ENCODE results near the gene EIF6. TPM values are rescaled to one million over a fixed set of nuclear protein-coding genes. Genes with fewer than 3 reads are reported as not detected.
"Not testable (repeated sequence)": the region's sequence is repeated elsewhere in the genome, so short reads cannot be mapped to it uniquely, and the experiment has no call there.

The EIF6 gene
- total RNA-seq, 3 donors from 2014 or later (not counting 1 experiment from before 2014, with no cell fraction given), result 73.9 to 81.4 (median 79.0) TPM

- no peaks in the 10 kb centered on the region for H3K36me3 ChIP-seq (ENCODE audit: control insufficient read depth, insufficient read depth, low read length)
- no peaks in the 10 kb centered on the region for H3K27me3 ChIP-seq (ENCODE audit: control insufficient read depth, insufficient read depth, low read length)
- peak overlapping the region; percentile 76 to 94 for H3K27ac Mint-ChIP-seq
- H3K27me3 Mint-ChIP-seq (ENCODE audit: low read depth in 2 of 2), result no peaks in the 10 kb centered on the region
- intact Hi-C loops (cut with micrococcal nuclease), result loop anchor here (10.0 kb wide), 1 partner anchor 362 kb away; the partner anchor contains the start of gene SPAG4
- ATAC-seq (no peak), DNase-seq (peak in 1 of 2 donors; percentile 45)
- H3K27ac ChIP-seq (ENCODE audit: low read length), result peak overlapping the region; percentile 89
- H3K4me1 ChIP-seq (ENCODE audit: control insufficient read depth, insufficient read depth, low read length), result peaks cover 38% of the 10 kb centered on the region
- 66% methylated on average over 3 of the region's 3 CpGs for WGBS (ENCODE audit: insufficient coverage)
- peaks cover 24% of the 10 kb centered on the region in 2 donors for H3K4me1 Mint-ChIP-seq
- no peaks in the 10 kb centered on the region for H3K36me3 Mint-ChIP-seq
- no peak overlapping the region for H3K4me3 ChIP-seq (ENCODE audit: low read length)
- peak overlapping the region; percentile 13 for H3K4me3 Mint-ChIP-seq
- no peaks in the 10 kb centered on the region for H3K9me3 Mint-ChIP-seq
- TF ChIP-seq, protein P1, sequence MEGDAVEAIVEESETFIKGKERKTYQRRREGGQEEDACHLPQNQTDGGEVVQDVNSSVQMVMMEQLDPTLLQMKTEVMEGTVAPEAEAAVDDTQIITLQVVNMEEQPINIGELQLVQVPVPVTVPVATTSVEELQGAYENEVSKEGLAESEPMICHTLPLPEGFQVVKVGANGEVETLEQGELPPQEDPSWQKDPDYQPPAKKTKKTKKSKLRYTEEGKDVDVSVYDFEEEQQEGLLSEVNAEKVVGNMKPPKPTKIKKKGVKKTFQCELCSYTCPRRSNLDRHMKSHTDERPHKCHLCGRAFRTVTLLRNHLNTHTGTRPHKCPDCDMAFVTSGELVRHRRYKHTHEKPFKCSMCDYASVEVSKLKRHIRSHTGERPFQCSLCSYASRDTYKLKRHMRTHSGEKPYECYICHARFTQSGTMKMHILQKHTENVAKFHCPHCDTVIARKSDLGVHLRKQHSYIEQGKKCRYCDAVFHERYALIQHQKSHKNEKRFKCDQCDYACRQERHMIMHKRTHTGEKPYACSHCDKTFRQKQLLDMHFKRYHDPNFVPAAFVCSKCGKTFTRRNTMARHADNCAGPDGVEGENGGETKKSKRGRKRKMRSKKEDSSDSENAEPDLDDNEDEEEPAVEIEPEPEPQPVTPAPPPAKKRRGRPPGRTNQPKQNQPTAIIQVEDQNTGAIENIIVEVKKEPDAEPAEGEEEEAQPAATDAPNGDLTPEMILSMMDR (IDR thresholded peaks at IDR 0.05), result no peak
- H3K9me3 ChIP-seq (ENCODE audit: control insufficient read depth, insufficient read depth, low read length), result no peaks in the 10 kb centered on the region
Measured at GRCh38 chr20:35253010-35253409, 31.6 kb downstream of the EIF6 start.

DNA sequence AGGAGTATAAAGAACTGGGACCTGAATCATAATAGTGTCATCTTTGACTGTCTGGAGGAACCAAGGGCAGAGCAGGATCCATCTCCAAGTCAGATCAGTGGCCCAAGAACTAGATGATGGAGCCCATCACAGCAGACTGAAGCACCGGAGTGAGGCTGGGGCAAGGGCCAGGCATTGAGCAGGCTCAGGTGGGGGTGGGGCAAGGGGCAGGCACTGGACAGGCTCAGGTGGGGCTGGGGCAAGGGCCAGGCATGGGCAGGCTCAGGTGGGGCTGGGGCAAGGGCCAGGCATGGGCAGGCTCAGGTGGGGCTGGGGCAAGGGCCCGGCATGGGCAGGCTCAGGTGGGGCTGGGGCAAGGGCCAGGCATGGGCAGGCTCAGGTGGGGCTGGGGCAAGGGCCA, 32.0 kb downstream of the EIF6 start:
- intact Hi-C loops (cut with micrococcal nuclease), result loop anchor here (10.0 kb wide), 1 partner anchor 362 kb away; the partner anchor contains the start of gene SPAG4
- Histone ChIP-seq H3K27ac (ENCODE audit: low read length) (peak overlapping the region; percentile 89), H3K4me1 (ENCODE audit: control insufficient read depth, insufficient read depth, low read length) (peaks cover 38% of the 10 kb centered on the region)
- ATAC-seq, result peak; percentile 9 to 20 (median 18)
- 97% methylated on average over 2 of the region's 2 CpGs for WGBS (ENCODE audit: insufficient coverage)
- H3K27me3 Mint-ChIP-seq (ENCODE audit: low read depth in 2 of 2); H3K27me3 ChIP-seq (ENCODE audit: control insufficient read depth, insufficient read depth, low read length); H3K9me3 Mint-ChIP-seq; H3K4me3 ChIP-seq (ENCODE audit: low read length); H3K9me3 ChIP-seq (ENCODE audit: control insufficient read depth, insufficient read depth, low read length); DNase-seq; H3K36me3 Mint-ChIP-seq; H3K36me3 ChIP-seq (ENCODE audit: control insufficient read depth, insufficient read depth, low read length): not testable (repeated sequence)
- peaks cover 24% of the 10 kb centered on the region in 2 donors for H3K4me1 Mint-ChIP-seq
- H3K27ac Mint-ChIP-seq, result peak overlapping the region; percentile 94 to 95
- H3K4me3 Mint-ChIP-seq, result peak overlapping the region; percentile 83

- Histone ChIP-seq H3K27ac (ENCODE audit: low read length) (peak overlapping the region; percentile 89), H3K4me3 (ENCODE audit: low read length) (no peak overlapping the region), H3K27me3 (ENCODE audit: control insufficient read depth, insufficient read depth, low read length) (no peaks in the 10 kb centered on the region), H3K36me3 (ENCODE audit: control insufficient read depth, insufficient read depth, low read length) (no peaks in the 10 kb centered on the region), H3K9me3 (ENCODE audit: control insufficient read depth, insufficient read depth, low read length) (no peaks in the 10 kb centered on the region), H3K4me1 (ENCODE audit: control insufficient read depth, insufficient read depth, low read length) (peaks cover 38% of the 10 kb centered on the region)
- TF ChIP-seq, protein P1 (IDR thresholded peaks at IDR 0.05), result no peak
- Mint-ChIP-seq H3K4me1 (peaks cover 24% of the 10 kb centered on the region in 2 donors), H3K4me3 (peak overlapping the region; percentile 83), H3K9me3 (no peaks in the 10 kb centered on the region), H3K36me3 (no peaks in the 10 kb centered on the region), H3K27ac (peak overlapping the region; percentile 94 to 95), H3K27me3 (ENCODE audit: low read depth in 2 of 2) (no peaks in the 10 kb centered on the region)
- ATAC-seq, result peak; percentile 91 to 94 (median 92)
- intact Hi-C loops (cut with micrococcal nuclease), result loop anchor here (10.0 kb wide), 1 partner anchor 363 kb away; the partner anchor contains the start of gene SPAG4
- WGBS (ENCODE audit: insufficient coverage), result 3% methylated on average over 2 of the region's 2 CpGs
- peak; percentile 46 to 79 for DNase-seq
Measured at GRCh38 chr20:35252037-35252461, 32.5 kb downstream of the EIF6 start.

GRCh38 chr20:35251613-35251940, 33.0 kb downstream of the EIF6 start:
- Mint-ChIP-seq H3K4me1 (peaks cover 24% of the 10 kb centered on the region in 2 donors), H3K36me3 (no peaks in the 10 kb centered on the region), H3K27me3 (ENCODE audit: low read depth in 2 of 2) (no peaks in the 10 kb centered on the region), H3K27ac (peak overlapping the region; percentile 94 to 95), H3K9me3 (no peaks in the 10 kb centered on the region), H3K4me3 (peak overlapping the region; percentile 83)
- no peaks in the 10 kb centered on the region for H3K27me3 ChIP-seq (ENCODE audit: control insufficient read depth, insufficient read depth, low read length)
- TF ChIP-seq, protein P1 (IDR thresholded peaks at IDR 0.05), result no peak
- H3K9me3 ChIP-seq (ENCODE audit: control insufficient read depth, insufficient read depth, low read length), result no peaks in the 10 kb centered on the region
- H3K36me3 ChIP-seq (ENCODE audit: control insufficient read depth, insufficient read depth, low read length), result no peaks in the 10 kb centered on the region
- peak overlapping the region; percentile 89 for H3K27ac ChIP-seq (ENCODE audit: low read length)
- 66% methylated on average over 2 of the region's 2 CpGs for WGBS (ENCODE audit: insufficient coverage)
- DNase-seq (no peak), ATAC-seq (no peak)
- no peak overlapping the region for H3K4me3 ChIP-seq (ENCODE audit: low read length)
- intact Hi-C loops (cut with micrococcal nuclease), result loop anchor here (10.0 kb wide), 1 partner anchor 363 kb away; the partner anchor contains the start of gene SPAG4
- H3K4me1 ChIP-seq (ENCODE audit: control insufficient read depth, insufficient read depth, low read length), result peaks cover 38% of the 10 kb centered on the region
